Measurements from ENCODE around the gene C1orf56.

DNA sequence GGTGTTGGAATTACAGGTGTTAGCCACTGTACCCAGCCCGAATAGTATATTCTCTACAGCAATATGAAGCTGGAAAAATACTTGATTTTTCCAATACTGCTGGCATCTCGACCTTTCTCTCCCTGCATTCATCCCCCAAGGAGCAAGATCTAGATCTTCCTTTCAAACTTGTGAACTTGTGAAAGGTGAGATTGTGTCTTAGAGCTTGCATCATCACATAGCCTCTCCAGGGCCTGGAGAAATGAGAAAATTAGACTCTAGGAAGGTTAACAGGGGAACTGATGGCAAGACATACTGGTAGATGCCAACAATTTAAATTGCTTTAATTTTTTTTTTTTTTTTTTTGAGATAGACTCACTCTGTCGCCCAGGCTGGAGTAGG lies 37.2 kb upstream of the C1orf56 start:
- no peak for TF ChIP-seq CTCF (IDR thresholded peaks at IDR 0.05)
- TF ChIP-seq POLR2A (IDR thresholded peaks at IDR 0.05), result no peak

Data from heart left ventricle (tissue), 13 donors.